GM18867 (cell line): ENCODE measurements around the gene PCID2.
"Not testable (repeated sequence)": the region's sequence is repeated elsewhere in the genome, so short reads cannot be mapped to it uniquely, and the experiment has no call there.

Source experiments
- ATAC-seq: cut with Tn5 transposase; IDR thresholded peaks from one replicate; pipeline ENCODE4 v1.9.1; 2021; ENCODE audit warnings: mild to moderate bottlenecking, moderate library complexity; ENCODE audit not compliant: unreplicated experiment

Gene PCID2

GRCh38 chr13:113208421-113209335 lies at the start of gene PCID2:
TSS of gene PCID2 (minus strand) at chr13:113208669. CDS start at chr13:113208634, 35 bp downstream.
- ATAC-seq = peak; percentile 79

- not testable (repeated sequence) for ATAC-seq
Measured at GRCh38 chr13:113257908-113258307, 49.4 kb upstream of the PCID2 start.

- no peak for ATAC-seq
Measured at GRCh38 chr13:113252516-113253095, 44.1 kb upstream of the PCID2 start.

GRCh38 chr13:113245849-113246796 lies 37.7 kb upstream of the PCID2 start:
- no peak for ATAC-seq

GRCh38 chr13:113243847-113244246 lies 35.4 kb upstream of the PCID2 start:
- ATAC-seq = no peak

- not testable (repeated sequence) for ATAC-seq
Measured at GRCh38 chr13:113241623-113242022, 33.2 kb upstream of the PCID2 start.

- ATAC-seq = no peak
Measured at GRCh38 chr13:113239986-113240385, 31.5 kb upstream of the PCID2 start.

- ATAC-seq = no peak
Measured at GRCh38 chr13:113239357-113239756, 30.9 kb upstream of the PCID2 start.

- no peak for ATAC-seq
Measured at GRCh38 chr13:113238536-113238935, 30.1 kb upstream of the PCID2 start.

- no peak for ATAC-seq
Measured at GRCh38 chr13:113233101-113233500, 24.6 kb upstream of the PCID2 start.

- ATAC-seq = no peak
Measured at GRCh38 chr13:113232208-113233003, 23.9 kb upstream of the PCID2 start.

GRCh38 chr13:113231306-113232207 lies 23.1 kb upstream of the PCID2 start:
- no peak for ATAC-seq

- ATAC-seq = no peak
Measured at GRCh38 chr13:113229791-113230190, 21.3 kb upstream of the PCID2 start.

GRCh38 chr13:113229161-113229560 lies 20.7 kb upstream of the PCID2 start:
- ATAC-seq = no peak

- no peak for ATAC-seq
Measured at GRCh38 chr13:113226873-113227450, 18.5 kb upstream of the PCID2 start.

GRCh38 chr13:113225515-113225914 lies 17.0 kb upstream of the PCID2 start:
- ATAC-seq = no peak

GRCh38 chr13:113224486-113224885 lies 16.0 kb upstream of the PCID2 start:
- no peak for ATAC-seq

GRCh38 chr13:113223070-113223469 lies 14.6 kb upstream of the PCID2 start:
- no peak for ATAC-seq

GRCh38 chr13:113220877-113221276 lies 12.4 kb upstream of the PCID2 start:
- no peak for ATAC-seq
